Measurements from ENCODE around the gene NFATC2IP. TPM values are rescaled to one million over a fixed set of nuclear protein-coding genes. Genes with fewer than 3 reads are reported as not detected.

Gene NFATC2IP
- polyA plus RNA-seq (2013, experiment 1 of 2; ENCODE audit: insufficient read length), result 18.3 TPM
- 18.6 TPM for polyA plus RNA-seq (2013, experiment 2 of 2; ENCODE audit: insufficient read length)

GRCh38 chr16:28950648-28951409 lies at the start of gene NFATC2IP:
NFATC2IP (plus strand) TSS chr16:28950937; CDS start chr16:28951012, 75 bp downstream.
- DNase-seq, result peak; percentile 100

GRCh38 chr16:28901862-28902261 lies 48.9 kb upstream of the NFATC2IP start:
- DNase-seq, result no peak

- DNase-seq, result no peak
These were observed 47.8 kb upstream of the NFATC2IP start for GRCh38 chr16:28902909-28903308.

GRCh38 chr16:28903344-28904042 lies 47.2 kb upstream of the NFATC2IP start:
- no peak for DNase-seq

- no peak for DNase-seq
These were observed 46.4 kb upstream of the NFATC2IP start for GRCh38 chr16:28904363-28904762.

GRCh38 chr16:28904828-28905227 lies 45.9 kb upstream of the NFATC2IP start:
- DNase-seq, result no peak

GRCh38 chr16:28905229-28905754 lies 45.4 kb upstream of the NFATC2IP start:
- no peak for DNase-seq

- no peak for DNase-seq
These were observed 44.9 kb upstream of the NFATC2IP start for GRCh38 chr16:28905800-28906372.

GRCh38 chr16:28910086-28911031 lies 40.4 kb upstream of the NFATC2IP start:
- no peak for DNase-seq

GRCh38 chr16:28912558-28912957 lies 38.2 kb upstream of the NFATC2IP start:
- no peak for DNase-seq

GRCh38 chr16:28913946-28914724 lies 36.6 kb upstream of the NFATC2IP start:
- DNase-seq, result no peak

GRCh38 chr16:28915181-28915580 lies 35.6 kb upstream of the NFATC2IP start:
- peak; percentile 65 for DNase-seq

- DNase-seq, result no peak
These were observed 33.6 kb upstream of the NFATC2IP start for GRCh38 chr16:28917095-28917494.

- DNase-seq, result no peak
These were observed 32.0 kb upstream of the NFATC2IP start for GRCh38 chr16:28918698-28919097.

- DNase-seq, result no peak
These were observed 27.5 kb upstream of the NFATC2IP start for GRCh38 chr16:28923231-28923587.

GRCh38 chr16:28923652-28924398 lies 26.9 kb upstream of the NFATC2IP start:
- no peak for DNase-seq

GRCh38 chr16:28924399-28924761 lies 26.4 kb upstream of the NFATC2IP start:
- DNase-seq, result no peak

- peak; percentile 90 for DNase-seq
These were observed 25.9 kb upstream of the NFATC2IP start, which contains the start of gene RABEP2 for GRCh38 chr16:28924762-28925385. RABEP2 (minus strand) TSS chr16:28925238; CDS start chr16:28925163, 75 bp downstream.

- peak; percentile 85 for DNase-seq
These were observed 25.1 kb upstream of the NFATC2IP start for GRCh38 chr16:28925386-28926228.
